Keratinocyte (primary cell): Measurements from ENCODE around the gene NTN3. TPM values are rescaled to one million over a fixed set of nuclear protein-coding genes. Genes with fewer than 3 reads are reported as not detected.

Experiments used
- DNase-seq: peaks from one replicate; pipeline ENCODE4 v3.0.0-alpha.2; 2011; ENCODE audit warnings: low read depth, missing footprints, low spot score
- FAIRE-seq: peaks from 2 replicates; lab custom pipeline; 2011; peaks lifted over from hg19 to GRCh38; lab: Jason Lieb, UNC
- H2AFZ ChIP-seq: 2 replicates; pipeline ENCODE4 v1.6.0; 2012; ENCODE audit warnings: low read length, control low read depth, inconsistent platforms; ENCODE audit not compliant: control insufficient read depth
- H3K27ac ChIP-seq: 2 replicates; pipeline ENCODE4 v1.5.1; 2011; ENCODE audit warnings: low read length; ENCODE audit not compliant: control insufficient read depth, insufficient read depth
- H3K27me3 ChIP-seq: 3 replicates; pipeline ENCODE4 v1.6.0; 2011; ENCODE audit warnings: low read length; ENCODE audit not compliant: control insufficient read depth, insufficient read depth; ENCODE audit errors: extremely low read depth
- H3K36me3 ChIP-seq, 2 experiments: 2 replicates in 1 of 2; 3 replicates in 1 of 2; pipeline ENCODE4 v1.5.1; 2011; ENCODE audit warnings: low read length in 2 of 2, mild to moderate bottlenecking in 1 of 2; ENCODE audit not compliant: control insufficient read depth in 2 of 2, insufficient read depth in 2 of 2; ENCODE audit errors: extremely low read depth in 1 of 2
- H3K4me1 ChIP-seq: 3 replicates; pipeline ENCODE4 v1.5.1; 2011; ENCODE audit warnings: low read length; ENCODE audit not compliant: control insufficient read depth, insufficient read depth; ENCODE audit errors: extremely low read depth
- H3K4me2 ChIP-seq: 3 replicates; pipeline ENCODE4 v1.6.0; 2011; ENCODE audit warnings: low read depth, low read length; ENCODE audit not compliant: control insufficient read depth, insufficient read depth; ENCODE audit errors: extremely low read depth
- H3K4me3 ChIP-seq, 3 experiments: fragments of 200-600 bp in 1 of 3; sonication (generic) in 1 of 3; 2 replicates in 2 of 3; 3 replicates in 1 of 3; pipeline ENCODE4 v1.5.1; 2011 to 2016; ENCODE audit warnings: low read length in 3 of 3, mild to moderate bottlenecking in 3 of 3, control low read depth in 2 of 3, inconsistent platforms in 1 of 3, low read depth in 1 of 3, mixed read lengths in 1 of 3, mixed run types in 1 of 3, moderate library complexity in 1 of 3; ENCODE audit not compliant: control insufficient read depth in 2 of 3, insufficient read depth in 2 of 3; ENCODE audit errors: extremely low read depth in 1 of 3
- H3K79me2 ChIP-seq: 2 replicates; pipeline ENCODE4 v1.6.0; 2012; ENCODE audit warnings: low read length; ENCODE audit not compliant: control insufficient read depth, insufficient read depth
- H3K9ac ChIP-seq: 3 replicates; pipeline ENCODE4 v1.6.0; 2011; ENCODE audit warnings: low read length; ENCODE audit not compliant: control insufficient read depth, insufficient read depth; ENCODE audit errors: extremely low read depth
- H3K9me1 ChIP-seq: 3 replicates; pipeline ENCODE4 v1.6.0; 2011; ENCODE audit warnings: low read length; ENCODE audit not compliant: control insufficient read depth, insufficient read depth; ENCODE audit errors: extremely low read depth
- H3K9me3 ChIP-seq: 2 replicates; pipeline ENCODE4 v1.5.1; 2012; ENCODE audit warnings: low read depth, low read length; ENCODE audit not compliant: control insufficient read depth
- H4K20me1 ChIP-seq: 3 replicates; pipeline ENCODE4 v1.6.0; 2011; ENCODE audit warnings: low read length; ENCODE audit not compliant: control insufficient read depth, insufficient read depth; ENCODE audit errors: extremely low read depth
- EZH2 ChIP-seq: IDR thresholded peaks from one replicate; pipeline ENCODE4 v1.6.1; 2012; ENCODE audit warnings: inconsistent platforms, mild to moderate bottlenecking, low read length, moderate library complexity
- dilution Hi-C: fragments of 300-500 bp; cut with MboI; formaldehyde crosslinking; loops from one replicate; pipeline ENCODE4 v1.7.0; 2020; ENCODE audit warnings: low sequenced_read_pairs; ENCODE audit not compliant: extremely low pct_ligation_motif_present
- polyA plus RNA-seq, 5 experiments: library from polyadenylated mRNA; depleted of rRNA in 3 of 5; stranded (reverse) in 3 of 5; stranded (forward) in 1 of 5; unstranded in 1 of 5; fragments of >200 nt; gene quantifications; 1 replicate in 1 of 5; 2 replicates in 3 of 5; 3 replicates in 1 of 5; pipeline versions ENCODE4 v1.2.1 to v1.2.3, GENCODE V29; 2011 to 2012; ENCODE audit warnings: missing spikeins in 2 of 5, low read depth in 1 of 5, low replicate concordance in 1 of 5
- TF ChIP-seq, protein P1 (sequence below), 3 experiments: IDR thresholded peaks in 1 of 3; conservative IDR thresholded peaks in 1 of 3; optimal IDR thresholded peaks in 1 of 3; 2 replicates in 2 of 3; 3 replicates in 1 of 3; pipeline versions ENCODE3 to v1.5.1; 2011; ENCODE audit warnings: low read length in 3 of 3, mild to moderate bottlenecking in 3 of 3, moderate library complexity in 2 of 3, control low read depth in 1 of 3, inconsistent platforms in 1 of 3; ENCODE audit not compliant: insufficient read depth in 2 of 3; ENCODE audit errors: extremely low read depth in 1 of 3

The NTN3 gene
- polyA plus RNA-seq, 1 donor (not counting 4 experiments of a cell fraction or from before 2014, with no cell fraction given), result not detected

DNA sequence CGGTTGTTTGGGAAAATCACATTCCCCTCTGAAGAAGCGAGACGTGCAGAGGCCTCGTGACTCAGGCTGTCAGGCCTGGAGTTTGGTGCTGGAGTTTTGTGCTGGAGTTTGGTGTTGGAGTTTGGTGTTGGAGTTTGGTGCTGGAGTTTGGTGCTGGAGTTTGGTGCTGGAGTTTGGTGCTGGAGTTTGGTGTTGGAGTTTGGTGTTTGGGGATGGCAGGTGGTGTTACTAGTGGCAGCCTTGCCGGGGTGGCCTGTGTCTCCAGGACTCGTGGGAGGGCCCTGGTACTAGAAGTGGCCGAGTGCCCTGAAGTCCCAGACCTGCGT is 16.4 kb downstream of the NTN3 start:
- dilution Hi-C loops, result no loop called here
- Histone ChIP-seq H4K20me1 (peaks cover 3% of the 10 kb centered on the region), H2AFZ (peak overlapping the region; percentile 35)

DNA sequence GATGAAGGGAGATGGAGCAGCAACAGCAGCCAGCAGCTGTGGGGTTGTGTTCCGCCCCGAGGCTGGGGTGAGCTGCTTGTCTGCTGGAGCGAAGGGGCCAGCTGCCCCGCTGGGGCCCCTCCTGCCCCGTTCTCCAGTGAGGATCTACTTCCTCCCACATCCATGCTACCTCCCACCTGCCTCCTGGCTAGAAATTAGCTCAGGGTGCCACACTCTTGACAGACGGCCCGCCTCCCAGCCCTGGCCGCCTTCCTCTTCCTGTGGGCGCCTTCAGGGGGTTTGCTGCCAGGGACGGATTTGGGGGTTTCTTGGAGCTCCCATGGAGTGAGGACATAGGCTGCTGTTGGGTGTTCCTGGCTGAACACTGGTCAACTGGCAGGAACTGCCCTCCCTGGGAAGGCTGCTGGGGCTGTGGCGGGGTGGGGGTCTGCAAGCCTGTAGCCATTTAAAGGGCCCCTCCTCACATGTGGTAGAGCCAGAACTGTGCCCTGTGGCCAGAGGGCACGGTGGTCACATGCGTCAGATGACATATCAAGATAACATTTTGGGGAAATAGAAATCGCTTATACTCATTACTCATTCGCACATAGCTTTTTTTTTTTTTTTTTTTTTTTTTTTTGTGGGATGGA is 16.9 kb downstream of the NTN3 start:
- Histone ChIP-seq H3K9me3 (no peaks in the 10 kb centered on the region), H3K79me2 (no peaks in the 10 kb centered on the region), H3K4me1 (peaks cover 3% of the 10 kb centered on the region), H2AFZ (no peak overlapping the region), H3K36me3 (no peaks in the 10 kb centered on the region), H3K4me3 (no peak overlapping the region), H3K4me2 (no peak overlapping the region), H3K9me1 (no peaks in the 10 kb centered on the region), H4K20me1 (peaks cover 3% of the 10 kb centered on the region), H3K27me3 (no peaks in the 10 kb centered on the region), H3K9ac (no peak overlapping the region), H3K27ac (no peak overlapping the region)
- DNase-seq, result no peak
- no peak for FAIRE-seq
- no peak for TF ChIP-seq EZH2
- TF ChIP-seq, protein P1, sequence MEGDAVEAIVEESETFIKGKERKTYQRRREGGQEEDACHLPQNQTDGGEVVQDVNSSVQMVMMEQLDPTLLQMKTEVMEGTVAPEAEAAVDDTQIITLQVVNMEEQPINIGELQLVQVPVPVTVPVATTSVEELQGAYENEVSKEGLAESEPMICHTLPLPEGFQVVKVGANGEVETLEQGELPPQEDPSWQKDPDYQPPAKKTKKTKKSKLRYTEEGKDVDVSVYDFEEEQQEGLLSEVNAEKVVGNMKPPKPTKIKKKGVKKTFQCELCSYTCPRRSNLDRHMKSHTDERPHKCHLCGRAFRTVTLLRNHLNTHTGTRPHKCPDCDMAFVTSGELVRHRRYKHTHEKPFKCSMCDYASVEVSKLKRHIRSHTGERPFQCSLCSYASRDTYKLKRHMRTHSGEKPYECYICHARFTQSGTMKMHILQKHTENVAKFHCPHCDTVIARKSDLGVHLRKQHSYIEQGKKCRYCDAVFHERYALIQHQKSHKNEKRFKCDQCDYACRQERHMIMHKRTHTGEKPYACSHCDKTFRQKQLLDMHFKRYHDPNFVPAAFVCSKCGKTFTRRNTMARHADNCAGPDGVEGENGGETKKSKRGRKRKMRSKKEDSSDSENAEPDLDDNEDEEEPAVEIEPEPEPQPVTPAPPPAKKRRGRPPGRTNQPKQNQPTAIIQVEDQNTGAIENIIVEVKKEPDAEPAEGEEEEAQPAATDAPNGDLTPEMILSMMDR (optimal IDR thresholded peaks at IDR 0.05 in 1 of 3, IDR thresholded peaks at IDR 0.05 in 1 of 3, conservative IDR thresholded peaks at IDR 0.05 in 1 of 3; ENCODE audit: extremely low read depth in 1 of 3, insufficient read depth in 2 of 3, low read length in 3 of 3), result no peak
- dilution Hi-C loops, result no loop called here

More for the DNA sequence above, 16.4 kb downstream of the NTN3 start:
- Histone ChIP-seq H3K79me2 (no peaks in the 10 kb centered on the region), H3K4me2 (peak overlapping the region; percentile 43), H3K9me3 (no peaks in the 10 kb centered on the region), H3K4me1 (peaks cover 3% of the 10 kb centered on the region), H3K36me3 (no peaks in the 10 kb centered on the region), H3K9me1 (no peaks in the 10 kb centered on the region), H3K4me3 (no peak overlapping the region), H3K27me3 (no peaks in the 10 kb centered on the region), H3K9ac (no peak overlapping the region), H3K27ac (no peak overlapping the region)
- no peak for FAIRE-seq
- TF ChIP-seq EZH2, result no peak
- TF ChIP-seq, protein P1 (optimal IDR thresholded peaks at IDR 0.05 in 1 of 3, IDR thresholded peaks at IDR 0.05 in 1 of 3, conservative IDR thresholded peaks at IDR 0.05 in 1 of 3; ENCODE audit: extremely low read depth in 1 of 3, insufficient read depth in 2 of 3, low read length in 3 of 3), result no peak
- DNase-seq, result no peak
